Measurements from ENCODE around the gene PRPH. TPM values are rescaled to one million over a fixed set of nuclear protein-coding genes. Genes with fewer than 3 reads are reported as not detected.

Gene PRPH
- total and polyA plus RNA-seq, 2 of the 4 experiments (the other 2 are of a cell fraction) = not detected

DNA sequence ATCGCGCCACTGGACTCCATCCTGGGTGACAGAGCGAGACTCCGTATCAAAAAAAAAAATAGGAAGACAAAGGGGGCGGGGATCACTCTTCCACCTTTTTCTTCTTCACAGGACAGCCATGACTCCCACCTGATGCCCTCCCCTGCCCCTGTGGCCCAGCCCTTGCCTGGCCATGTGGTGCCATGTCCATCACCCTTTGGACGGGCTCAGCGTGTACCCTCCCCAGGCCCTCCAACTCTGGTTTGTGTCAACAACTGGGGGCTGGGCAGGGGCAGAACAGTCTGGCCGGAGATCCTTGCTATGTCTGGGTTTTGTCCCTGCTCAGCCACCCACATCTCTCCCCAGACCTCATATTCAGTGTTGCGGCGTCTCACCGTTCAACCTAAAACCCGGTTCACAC lies 33.9 kb downstream of the PRPH start:
- no peak overlapping the region for H3K4me2 ChIP-seq (ENCODE audit: low read depth, low read length)
- no TSS peak for BruUV-seq (replicated peaks)
- DNase-seq (no peak), ATAC-seq (ENCODE audit: low read depth) (no peak)
- no peak overlapping the region for H3K18ac ChIP-seq (ENCODE audit: low read depth, low read length)
- no peak overlapping the region for H3K23ac ChIP-seq (ENCODE audit: low read depth, low read length)
- H3K14ac ChIP-seq (replicated peaks; ENCODE audit: low read depth, low read length) = no peak overlapping the region
- ChIA-PET CTCF (no interaction called here), POLR2A (ENCODE audit: unreplicated experiment) (no interaction called here)
- TF ChIP-seq RAD21 (IDR thresholded peaks at IDR 0.05; ENCODE audit: low read length) = no peak
- no peak for TF ChIP-seq CTCF (conservative IDR thresholded peaks at IDR 0.05; ENCODE audit: low read depth, low read length)
- TF ChIP-seq NFE2L2 (IDR thresholded peaks at IDR 0.05; ENCODE audit: low read depth, low read length) = no peak
- TF ChIP-seq POLR2A (IDR thresholded peaks at IDR 0.05; ENCODE audit: low read depth, low read length) = no peak
- no peak for TF ChIP-seq CEBPB (IDR thresholded peaks at IDR 0.05; ENCODE audit: low read depth, low read length)
- TF ChIP-seq MAFK (IDR thresholded peaks at IDR 0.05; ENCODE audit: low read depth, low read length) = no peak
- intact Hi-C loops (cut with micrococcal nuclease) = no loop called here
- H3K79me1 ChIP-seq (ENCODE audit: low read depth in 1 of 2, low read length in 2 of 2) = peaks cover 4 to 27% of the 10 kb centered on the region in 2 experiments; a peak in 3 of 4 replicates
- dilution Hi-C loops (cut with HindIII; ENCODE audit: low sequenced_read_pairs, unreplicated experiment) = no loop called here
- WGBS, 2 experiments (ENCODE audit: extremely low coverage in 2 of 2, insufficient read length in 1 of 2) = 96% methylated on average over 4 of the region's 12 CpGs; no CpG with 5 or more reads in 1 of the 2 experiments
- no peak overlapping the region for H2BK15ac ChIP-seq (ENCODE audit: low read depth, low read length)
- no peak overlapping the region for H3K4ac ChIP-seq (ENCODE audit: low read depth, low read length)
- H2BK5ac ChIP-seq (ENCODE audit: low read depth, low read length, poor library complexity, severe bottlenecking) = no peak overlapping the region
- peaks cover 2% of the 10 kb centered on the region; the same call in 1 of the 2 replicates for H3K27me3 ChIP-seq (ENCODE audit: control insufficient read depth, insufficient read depth, low read length)
- H3K4me1 ChIP-seq (ENCODE audit: control insufficient read depth, insufficient read depth, low read length) = peaks cover 2% of the 10 kb centered on the region; the same call in 1 of the 2 replicates
- H3K9me3 ChIP-seq (ENCODE audit: control insufficient read depth, insufficient read depth, low read length) = no peaks in the 10 kb centered on the region
- H3K56ac ChIP-seq (ENCODE audit: extremely low read depth, insufficient read depth, low read length) = no peak overlapping the region
- H4K8ac ChIP-seq (ENCODE audit: low read depth in 2 of 2, low read length in 2 of 2) = no peak overlapping the region
- H3K27ac ChIP-seq (ENCODE audit: insufficient read depth, low read length) = no peak overlapping the region
- H4K91ac ChIP-seq (ENCODE audit: insufficient read depth, low read depth, low read length) = no peak overlapping the region
- no peaks in the 10 kb centered on the region for H4K20me1 ChIP-seq (ENCODE audit: insufficient read depth, low read length)
- no peak overlapping the region for H3K9ac ChIP-seq (ENCODE audit: low read depth, low read length)
- no peak overlapping the region for H3K4me3 ChIP-seq (ENCODE audit: insufficient read depth, low read depth, low read length)
- no peak overlapping the region for H2BK120ac ChIP-seq (ENCODE audit: low read depth, low read length)
- H2BK20ac ChIP-seq (ENCODE audit: low read depth, low read length) = no peak overlapping the region
- no peak overlapping the region for H2AK5ac ChIP-seq (ENCODE audit: low read depth, low read length)
- no peak overlapping the region for H4K5ac ChIP-seq (ENCODE audit: low read depth, low read length)
- H2AK9ac ChIP-seq (replicated peaks; ENCODE audit: low read depth, low read length, poor library complexity) = peak overlapping the region; percentile 55
- no peaks in the 10 kb centered on the region for H3K9me1 ChIP-seq (ENCODE audit: insufficient read depth, low read length)
- in situ Hi-C loops (cut with MboI; ENCODE audit: low sequenced_read_pairs) = no loop called here
- no peak overlapping the region for H2AFZ ChIP-seq (replicated peaks; ENCODE audit: low read length, poor library complexity)
- H3K36me3 ChIP-seq (ENCODE audit: control insufficient read depth, insufficient read depth, low read length) = peaks cover 6% of the 10 kb centered on the region
